HL-60 (cell line): ENCODE data around the gene MYH14.

Experiments
- GABPA ChIP-seq: IDR thresholded peaks from 2 replicates; pipeline ENCODE4 v1.6.1; 2012; ENCODE audit warnings: low read depth
- POLR2AphosphoS5 ChIP-seq: IDR thresholded peaks from 2 replicates; pipeline ENCODE4 v1.6.1; 2012; ENCODE audit warnings: low read depth
- SPI1 ChIP-seq: IDR thresholded peaks from 2 replicates; pipeline ENCODE4 v1.6.1; 2012; ENCODE audit warnings: low read depth, mild to moderate bottlenecking, borderline replicate concordance
- TF ChIP-seq, protein P1 (sequence below): IDR thresholded peaks from one replicate; pipeline ENCODE4 v1.5.1; 2011; ENCODE audit warnings: low read length, control low read depth, inconsistent platforms; ENCODE audit not compliant: insufficient read depth
- TF ChIP-seq, protein P2 (sequence below): IDR thresholded peaks from 2 replicates; pipeline ENCODE4 v1.6.1; 2012; ENCODE audit warnings: low read depth; ENCODE audit not compliant: insufficient replicate concordance

DNA sequence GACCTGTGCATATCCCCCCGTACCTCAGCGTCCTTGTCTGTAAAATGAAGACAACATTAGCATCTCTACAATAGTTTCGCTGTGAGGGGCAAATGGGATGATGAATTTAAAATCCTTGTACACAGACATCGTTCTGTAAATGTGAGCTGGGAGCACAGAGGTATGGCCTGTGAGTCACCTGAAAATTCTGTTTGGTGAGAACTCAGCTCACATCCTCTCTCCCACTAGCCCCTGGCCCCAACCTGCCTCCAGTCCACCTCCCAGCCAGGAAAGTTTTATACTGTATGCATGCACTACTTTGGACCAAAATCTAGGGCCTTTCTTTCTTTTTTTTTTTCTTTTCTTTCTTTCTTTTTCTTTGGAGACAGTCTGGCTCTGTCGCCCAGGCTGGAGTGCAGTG lies 31.7 kb upstream of the MYH14 start:
- TF ChIP-seq POLR2AphosphoS5, result no peak
- TF ChIP-seq, protein P1, sequence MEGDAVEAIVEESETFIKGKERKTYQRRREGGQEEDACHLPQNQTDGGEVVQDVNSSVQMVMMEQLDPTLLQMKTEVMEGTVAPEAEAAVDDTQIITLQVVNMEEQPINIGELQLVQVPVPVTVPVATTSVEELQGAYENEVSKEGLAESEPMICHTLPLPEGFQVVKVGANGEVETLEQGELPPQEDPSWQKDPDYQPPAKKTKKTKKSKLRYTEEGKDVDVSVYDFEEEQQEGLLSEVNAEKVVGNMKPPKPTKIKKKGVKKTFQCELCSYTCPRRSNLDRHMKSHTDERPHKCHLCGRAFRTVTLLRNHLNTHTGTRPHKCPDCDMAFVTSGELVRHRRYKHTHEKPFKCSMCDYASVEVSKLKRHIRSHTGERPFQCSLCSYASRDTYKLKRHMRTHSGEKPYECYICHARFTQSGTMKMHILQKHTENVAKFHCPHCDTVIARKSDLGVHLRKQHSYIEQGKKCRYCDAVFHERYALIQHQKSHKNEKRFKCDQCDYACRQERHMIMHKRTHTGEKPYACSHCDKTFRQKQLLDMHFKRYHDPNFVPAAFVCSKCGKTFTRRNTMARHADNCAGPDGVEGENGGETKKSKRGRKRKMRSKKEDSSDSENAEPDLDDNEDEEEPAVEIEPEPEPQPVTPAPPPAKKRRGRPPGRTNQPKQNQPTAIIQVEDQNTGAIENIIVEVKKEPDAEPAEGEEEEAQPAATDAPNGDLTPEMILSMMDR, result no peak
- no peak for TF ChIP-seq GABPA
- TF ChIP-seq, protein P2, sequence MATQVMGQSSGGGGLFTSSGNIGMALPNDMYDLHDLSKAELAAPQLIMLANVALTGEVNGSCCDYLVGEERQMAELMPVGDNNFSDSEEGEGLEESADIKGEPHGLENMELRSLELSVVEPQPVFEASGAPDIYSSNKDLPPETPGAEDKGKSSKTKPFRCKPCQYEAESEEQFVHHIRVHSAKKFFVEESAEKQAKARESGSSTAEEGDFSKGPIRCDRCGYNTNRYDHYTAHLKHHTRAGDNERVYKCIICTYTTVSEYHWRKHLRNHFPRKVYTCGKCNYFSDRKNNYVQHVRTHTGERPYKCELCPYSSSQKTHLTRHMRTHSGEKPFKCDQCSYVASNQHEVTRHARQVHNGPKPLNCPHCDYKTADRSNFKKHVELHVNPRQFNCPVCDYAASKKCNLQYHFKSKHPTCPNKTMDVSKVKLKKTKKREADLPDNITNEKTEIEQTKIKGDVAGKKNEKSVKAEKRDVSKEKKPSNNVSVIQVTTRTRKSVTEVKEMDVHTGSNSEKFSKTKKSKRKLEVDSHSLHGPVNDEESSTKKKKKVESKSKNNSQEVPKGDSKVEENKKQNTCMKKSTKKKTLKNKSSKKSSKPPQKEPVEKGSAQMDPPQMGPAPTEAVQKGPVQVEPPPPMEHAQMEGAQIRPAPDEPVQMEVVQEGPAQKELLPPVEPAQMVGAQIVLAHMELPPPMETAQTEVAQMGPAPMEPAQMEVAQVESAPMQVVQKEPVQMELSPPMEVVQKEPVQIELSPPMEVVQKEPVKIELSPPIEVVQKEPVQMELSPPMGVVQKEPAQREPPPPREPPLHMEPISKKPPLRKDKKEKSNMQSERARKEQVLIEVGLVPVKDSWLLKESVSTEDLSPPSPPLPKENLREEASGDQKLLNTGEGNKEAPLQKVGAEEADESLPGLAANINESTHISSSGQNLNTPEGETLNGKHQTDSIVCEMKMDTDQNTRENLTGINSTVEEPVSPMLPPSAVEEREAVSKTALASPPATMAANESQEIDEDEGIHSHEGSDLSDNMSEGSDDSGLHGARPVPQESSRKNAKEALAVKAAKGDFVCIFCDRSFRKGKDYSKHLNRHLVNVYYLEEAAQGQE, result no peak
- TF ChIP-seq SPI1, result no peak
